HEK293 (cell line): Measurements from ENCODE around the gene FGD3.

Experiments used
- TF ChIP-seq, protein P1 (sequence below): fragments of 450-650 bp; formaldehyde crosslinking; IDR thresholded peaks from 2 replicates; pipeline ENCODE4 v1.5.1; 2016; ENCODE audit warnings: missing biosample characterization, missing genetic modification characterization
- TF ChIP-seq, protein P2 (sequence below): fragments of 450-650 bp; formaldehyde crosslinking; optimal IDR thresholded peaks from 2 replicates; pipeline ENCODE3; 2016; ENCODE audit warnings: missing biosample characterization, mild to moderate bottlenecking, missing genetic modification characterization

DNA sequence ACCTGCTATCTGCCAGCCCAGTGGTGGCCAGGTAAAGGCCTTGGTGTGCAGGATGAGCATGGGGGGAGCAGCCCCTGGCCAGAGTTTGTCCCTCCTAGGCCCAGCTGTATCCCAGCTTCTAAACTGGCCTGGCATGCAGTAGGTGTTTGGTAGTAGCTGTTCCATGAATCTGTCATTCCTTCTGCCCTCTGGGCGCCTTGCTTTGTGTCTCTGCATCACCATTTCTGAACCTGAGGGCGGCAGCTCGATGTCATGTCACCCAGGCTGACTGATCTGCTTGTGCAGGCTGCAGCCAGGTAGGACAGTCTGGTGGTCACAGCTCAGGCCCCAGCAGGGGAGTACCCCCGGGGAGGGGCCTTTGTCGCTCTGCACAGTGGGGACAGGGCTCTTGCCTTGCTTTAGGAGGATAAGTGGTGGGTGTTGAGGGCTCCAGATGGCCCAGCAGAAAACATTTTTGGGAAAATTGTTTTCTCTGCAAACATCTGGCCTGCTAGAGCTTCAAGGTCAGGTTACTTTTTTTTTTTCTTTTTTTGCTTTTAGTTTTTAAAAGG, 106.5 kb downstream of the FGD3 start:
- TF ChIP-seq, protein P1, sequence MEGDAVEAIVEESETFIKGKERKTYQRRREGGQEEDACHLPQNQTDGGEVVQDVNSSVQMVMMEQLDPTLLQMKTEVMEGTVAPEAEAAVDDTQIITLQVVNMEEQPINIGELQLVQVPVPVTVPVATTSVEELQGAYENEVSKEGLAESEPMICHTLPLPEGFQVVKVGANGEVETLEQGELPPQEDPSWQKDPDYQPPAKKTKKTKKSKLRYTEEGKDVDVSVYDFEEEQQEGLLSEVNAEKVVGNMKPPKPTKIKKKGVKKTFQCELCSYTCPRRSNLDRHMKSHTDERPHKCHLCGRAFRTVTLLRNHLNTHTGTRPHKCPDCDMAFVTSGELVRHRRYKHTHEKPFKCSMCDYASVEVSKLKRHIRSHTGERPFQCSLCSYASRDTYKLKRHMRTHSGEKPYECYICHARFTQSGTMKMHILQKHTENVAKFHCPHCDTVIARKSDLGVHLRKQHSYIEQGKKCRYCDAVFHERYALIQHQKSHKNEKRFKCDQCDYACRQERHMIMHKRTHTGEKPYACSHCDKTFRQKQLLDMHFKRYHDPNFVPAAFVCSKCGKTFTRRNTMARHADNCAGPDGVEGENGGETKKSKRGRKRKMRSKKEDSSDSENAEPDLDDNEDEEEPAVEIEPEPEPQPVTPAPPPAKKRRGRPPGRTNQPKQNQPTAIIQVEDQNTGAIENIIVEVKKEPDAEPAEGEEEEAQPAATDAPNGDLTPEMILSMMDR (tag by site-specific recombination), result no peak
- TF ChIP-seq, protein P2, sequence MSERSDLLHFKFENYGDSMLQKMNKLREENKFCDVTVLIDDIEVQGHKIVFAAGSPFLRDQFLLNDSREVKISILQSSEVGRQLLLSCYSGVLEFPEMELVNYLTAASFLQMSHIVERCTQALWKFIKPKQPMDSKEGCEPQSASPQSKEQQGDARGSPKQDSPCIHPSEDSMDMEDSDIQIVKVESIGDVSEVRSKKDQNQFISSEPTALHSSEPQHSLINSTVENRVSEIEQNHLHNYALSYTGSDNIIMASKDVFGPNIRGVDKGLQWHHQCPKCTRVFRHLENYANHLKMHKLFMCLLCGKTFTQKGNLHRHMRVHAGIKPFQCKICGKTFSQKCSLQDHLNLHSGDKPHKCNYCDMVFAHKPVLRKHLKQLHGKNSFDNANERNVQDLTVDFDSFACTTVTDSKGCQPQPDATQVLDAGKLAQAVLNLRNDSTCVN (tag by site-specific recombination), result no peak
